ENCODE results near the gene RAB14.

RAB14 gene

GRCh38 chr9:121201738-121202533 is at the start of gene RAB14:
Gene RAB14 (minus strand): TSS chr9:121201869. CDS start chr9:121193412, 8,457 bp downstream.
- peak; percentile 99 to 100 (median 100) for DNase-seq (ENCODE audit: low read depth in 3 of 3)

- no peak for DNase-seq (ENCODE audit: low read depth in 3 of 3)
These were observed 47.9 kb upstream of the RAB14 start for GRCh38 chr9:121249563-121249962.

- no peak for DNase-seq (ENCODE audit: low read depth in 3 of 3)
These were observed 45.3 kb upstream of the RAB14 start for GRCh38 chr9:121246821-121247561.

GRCh38 chr9:121242959-121243346 is 41.3 kb upstream of the RAB14 start:
- DNase-seq (ENCODE audit: low read depth in 3 of 3): no peak

GRCh38 chr9:121242219-121242958 is 40.7 kb upstream of the RAB14 start:
- no peak for DNase-seq (ENCODE audit: low read depth in 3 of 3)

- no peak for DNase-seq (ENCODE audit: low read depth in 3 of 3)
These were observed 38.9 kb upstream of the RAB14 start for GRCh38 chr9:121240472-121241135.

- DNase-seq (ENCODE audit: low read depth in 3 of 3): no peak
These were observed 38.2 kb upstream of the RAB14 start for GRCh38 chr9:121239851-121240250.

- DNase-seq (ENCODE audit: low read depth in 3 of 3): no peak
These were observed 37.4 kb upstream of the RAB14 start for GRCh38 chr9:121239071-121239470.

GRCh38 chr9:121237916-121238315 is 36.2 kb upstream of the RAB14 start:
- no peak for DNase-seq (ENCODE audit: low read depth in 3 of 3)

- no peak for DNase-seq (ENCODE audit: low read depth in 3 of 3)
These were observed 33.8 kb upstream of the RAB14 start for GRCh38 chr9:121235512-121235911.

- no peak for DNase-seq (ENCODE audit: low read depth in 3 of 3)
These were observed 33.1 kb upstream of the RAB14 start for GRCh38 chr9:121234832-121235161.

GRCh38 chr9:121233906-121234831 is 32.5 kb upstream of the RAB14 start:
- DNase-seq (ENCODE audit: low read depth in 3 of 3): no peak

- DNase-seq (ENCODE audit: low read depth in 3 of 3): no peak
These were observed 30.6 kb upstream of the RAB14 start for GRCh38 chr9:121232251-121232650.

GRCh38 chr9:121230256-121230655 is 28.6 kb upstream of the RAB14 start:
- DNase-seq (ENCODE audit: low read depth in 3 of 3): no peak

GRCh38 chr9:121227862-121228261 is 26.2 kb upstream of the RAB14 start:
- no peak for DNase-seq (ENCODE audit: low read depth in 3 of 3)

- DNase-seq (ENCODE audit: low read depth in 3 of 3): no peak
These were observed 24.5 kb upstream of the RAB14 start for GRCh38 chr9:121226175-121226574.

GRCh38 chr9:121225240-121225639 is 23.6 kb upstream of the RAB14 start:
- no peak for DNase-seq (ENCODE audit: low read depth in 3 of 3)

- no peak for DNase-seq (ENCODE audit: low read depth in 3 of 3)
These were observed 21.0 kb upstream of the RAB14 start for GRCh38 chr9:121222524-121223171.

GRCh38 chr9:121221664-121222055 is 20.0 kb upstream of the RAB14 start:
- DNase-seq (ENCODE audit: low read depth in 3 of 3): no peak

GRCh38 chr9:121220996-121221663 is 19.5 kb upstream of the RAB14 start:
- no peak for DNase-seq (ENCODE audit: low read depth in 3 of 3)

All from stimulated activated CD4-positive, alpha-beta T cell treated with anti-CD3 and anti-CD28 coated beads, TNF-alpha, amount 100 ng/mL, for 48 hours (primary cell).